Caco-2 (cell line): Measurements from ENCODE around the gene LXN. TPM values are rescaled to one million over a fixed set of nuclear protein-coding genes. Genes with fewer than 3 reads are reported as not detected.

Source experiments
- BruUV-seq: library from RNA; stranded (reverse); fragments of 400-500 nt; replicated peaks from 2 replicates; lab custom pipeline; 2021; lab: Mats Ljungman, UMichigan
- CTCF ChIA-PET: fragments of 300-600 bp; sonication (Branson Sonifier 250); formaldehyde crosslinking; loops from one replicate; lab custom pipeline; 2022; ENCODE audit warnings: antibody characterized with exemption; lab: Charles Lee
- POLR2A ChIA-PET: fragments of 300-600 bp; sonication (Branson Sonifier 250); formaldehyde crosslinking; loops from one replicate; lab custom pipeline; 2022; ENCODE audit warnings: antibody characterized with exemption; lab: Charles Lee
- DNase-seq, 2 experiments: peaks; one replicate each; pipeline versions ENCODE4 v3.0.0 to v3.0.0-alpha.2; 2020 to 2022
- H3K27me3 ChIP-seq: replicated peaks from 2 replicates; pipeline ENCODE4 v1.6.0; 2011; ENCODE audit warnings: low read length; ENCODE audit not compliant: control insufficient read depth, insufficient read depth
- H3K36me3 ChIP-seq: 2 replicates; pipeline ENCODE4 v1.5.1; 2011; ENCODE audit warnings: low read length; ENCODE audit not compliant: control insufficient read depth, insufficient read depth
- H3K4me1 ChIP-seq: fragments of 250-450 bp; sonication (Bioruptor Pico); 2 replicates; pipeline ENCODE4 v1.5.1; 2020; ENCODE audit warnings: mild to moderate bottlenecking
- H3K4me3 ChIP-seq: 2 replicates; pipeline ENCODE4 v1.5.1; 2011; ENCODE audit warnings: low read depth, mild to moderate bottlenecking, control low read depth, low read length
- H3K9me3 ChIP-seq: fragments of 250-450 bp; sonication (Bioruptor Pico); 2 replicates; pipeline ENCODE4 v1.5.1; 2020; ENCODE audit warnings: mild to moderate bottlenecking, moderate library complexity
- H3K27ac Mint-ChIP-seq: one replicate; pipeline ENCODE4 v1.8.0; 2022; ENCODE audit warnings: mixed read lengths; ENCODE audit not compliant: unreplicated experiment
- H3K27me3 Mint-ChIP-seq: one replicate; pipeline ENCODE4 v1.8.0; 2022; ENCODE audit warnings: mixed read lengths; ENCODE audit not compliant: insufficient read depth, unreplicated experiment
- H3K36me3 Mint-ChIP-seq: one replicate; pipeline ENCODE4 v1.8.0; 2022; ENCODE audit warnings: mild to moderate bottlenecking, mixed read lengths; ENCODE audit not compliant: insufficient read depth, unreplicated experiment
- H3K4me1 Mint-ChIP-seq: one replicate; pipeline ENCODE4 v1.8.0; 2022; ENCODE audit warnings: low read depth, mixed read lengths; ENCODE audit not compliant: unreplicated experiment
- H3K4me3 Mint-ChIP-seq: one replicate; pipeline ENCODE4 v1.8.0; 2022; ENCODE audit warnings: mild to moderate bottlenecking, moderate library complexity, mixed read lengths; ENCODE audit not compliant: unreplicated experiment
- H3K9me3 Mint-ChIP-seq: one replicate; pipeline ENCODE4 v1.8.0; 2022; ENCODE audit warnings: mixed read lengths; ENCODE audit not compliant: unreplicated experiment
- CTCF ChIP-seq, 2 experiments: fragments of 200-600 bp in 1 of 2; IDR thresholded peaks; 1 replicate in 1 of 2; 2 replicates in 1 of 2; pipeline versions ENCODE4 v1.5.1 to v1.8.0; 2011 to 2022; ENCODE audit warnings: antibody characterized with exemption in 1 of 2, control low read depth in 1 of 2, inconsistent platforms in 1 of 2, low read depth in 1 of 2, low read length in 1 of 2, mild to moderate bottlenecking in 1 of 2, moderate library complexity in 1 of 2; ENCODE audit not compliant: insufficient read depth in 1 of 2, severe bottlenecking in 1 of 2, unreplicated experiment in 1 of 2
- intact Hi-C: fragments of 100-400 bp; cut with micrococcal nuclease; formaldehyde crosslinking; loops from one replicate; pipeline ENCODE4 v1.10.0; 2022; ENCODE audit not compliant: unreplicated experiment
- total RNA-seq: library from RNA; stranded (reverse); gene quantifications from 2 replicates; pipeline ENCODE4 v1.2.3, GENCODE V29; 2022

Gene LXN
- total RNA-seq, 1 experiment from 2014 or later = not detected

- H3K9me3 ChIP-seq = no peaks in the 10 kb centered on the region; the same call in 1 of the 2 replicates
- ChIA-PET POLR2A (no interaction called here), CTCF (no interaction called here)
- H3K4me3 ChIP-seq = no peak overlapping the region
- no peak overlapping the region for H3K4me3 Mint-ChIP-seq
- H3K27me3 ChIP-seq = no peaks in the 10 kb centered on the region
- TF ChIP-seq CTCF (IDR thresholded peaks at IDR 0.05; ENCODE audit: insufficient read depth in 1 of 2, low read depth in 1 of 2, low read length in 1 of 2, severe bottlenecking in 1 of 2, unreplicated experiment in 1 of 2) = no peak
- no TSS peak for BruUV-seq
- H3K36me3 ChIP-seq = no peaks in the 10 kb centered on the region
- H3K4me1 ChIP-seq = no peaks in the 10 kb centered on the region
- intact Hi-C loops = no loop called here
- no peaks in the 10 kb centered on the region for H3K36me3 Mint-ChIP-seq
- H3K4me1 Mint-ChIP-seq = no peaks in the 10 kb centered on the region
- no peak for DNase-seq
- no peak overlapping the region for H3K27ac Mint-ChIP-seq
- no peaks in the 10 kb centered on the region for H3K9me3 Mint-ChIP-seq
- H3K27me3 Mint-ChIP-seq = no peaks in the 10 kb centered on the region
Measured at GRCh38 chr3:158625881-158626280, 46.6 kb downstream of the LXN start.

- no peaks in the 10 kb centered on the region for H3K36me3 Mint-ChIP-seq
- POLR2A ChIA-PET = no interaction called here
- H3K27me3 Mint-ChIP-seq = no peaks in the 10 kb centered on the region
Measured at GRCh38 chr3:158617982-158618875, 54.2 kb downstream of the LXN start.

More at GRCh38 chr3:158617982-158618875, 54.2 kb downstream of the LXN start:
- Histone ChIP-seq H3K9me3 (peaks cover 22% of the 10 kb centered on the region), H3K27me3 (no peaks in the 10 kb centered on the region), H3K4me3 (no peak overlapping the region), H3K36me3 (no peaks in the 10 kb centered on the region), H3K4me1 (no peaks in the 10 kb centered on the region)
- H3K9me3 Mint-ChIP-seq = peaks cover 8% of the 10 kb centered on the region
- BruUV-seq = no TSS peak
- H3K4me1 Mint-ChIP-seq = no peaks in the 10 kb centered on the region
- no peak for TF ChIP-seq CTCF (IDR thresholded peaks at IDR 0.05; ENCODE audit: insufficient read depth in 1 of 2, low read depth in 1 of 2, low read length in 1 of 2, severe bottlenecking in 1 of 2, unreplicated experiment in 1 of 2)
- no peak overlapping the region for H3K4me3 Mint-ChIP-seq
- DNase-seq = no peak
- CTCF ChIA-PET = no interaction called here
- intact Hi-C loops = no loop called here
- H3K27ac Mint-ChIP-seq = no peak overlapping the region

Other genes with a start within 250 kb of the LXN start
- not detected in 2 replicates for gene MLF1, start 101.5 kb downstream of the LXN start, total RNA-seq
- 52.4 and 58.2 TPM in 2 replicates for gene GFM1, start 28.1 kb downstream of the LXN start, total RNA-seq
- 7.6 and 9.0 TPM in 2 replicates for gene RARRES1, start 59.8 kb upstream of the LXN start, total RNA-seq
- 15.4 and 16.9 TPM in 2 replicates for gene MFSD1, start 129.4 kb upstream of the LXN start, total RNA-seq